Activated T-cell treated with anti-CD3 and anti-CD28 coated beads for 1 hour (primary cell): ENCODE results near the gene PIN1.
"Not testable (repeated sequence)": the region's sequence is repeated elsewhere in the genome, so short reads cannot be mapped to it uniquely, and the experiment has no call there.

Source experiments
- DNase-seq: peaks from one replicate; pipeline ENCODE4 v3.0.0-alpha.2; 2020; ENCODE audit warnings: low read depth

PIN1 gene

GRCh38 chr19:9834726-9835506 lies at the start of gene PIN1:
TSS of gene PIN1 (plus strand) at chr19:9835318. CDS start at chr19:9835345, 27 bp downstream.
- peak; percentile 99 for DNase-seq

DNA sequence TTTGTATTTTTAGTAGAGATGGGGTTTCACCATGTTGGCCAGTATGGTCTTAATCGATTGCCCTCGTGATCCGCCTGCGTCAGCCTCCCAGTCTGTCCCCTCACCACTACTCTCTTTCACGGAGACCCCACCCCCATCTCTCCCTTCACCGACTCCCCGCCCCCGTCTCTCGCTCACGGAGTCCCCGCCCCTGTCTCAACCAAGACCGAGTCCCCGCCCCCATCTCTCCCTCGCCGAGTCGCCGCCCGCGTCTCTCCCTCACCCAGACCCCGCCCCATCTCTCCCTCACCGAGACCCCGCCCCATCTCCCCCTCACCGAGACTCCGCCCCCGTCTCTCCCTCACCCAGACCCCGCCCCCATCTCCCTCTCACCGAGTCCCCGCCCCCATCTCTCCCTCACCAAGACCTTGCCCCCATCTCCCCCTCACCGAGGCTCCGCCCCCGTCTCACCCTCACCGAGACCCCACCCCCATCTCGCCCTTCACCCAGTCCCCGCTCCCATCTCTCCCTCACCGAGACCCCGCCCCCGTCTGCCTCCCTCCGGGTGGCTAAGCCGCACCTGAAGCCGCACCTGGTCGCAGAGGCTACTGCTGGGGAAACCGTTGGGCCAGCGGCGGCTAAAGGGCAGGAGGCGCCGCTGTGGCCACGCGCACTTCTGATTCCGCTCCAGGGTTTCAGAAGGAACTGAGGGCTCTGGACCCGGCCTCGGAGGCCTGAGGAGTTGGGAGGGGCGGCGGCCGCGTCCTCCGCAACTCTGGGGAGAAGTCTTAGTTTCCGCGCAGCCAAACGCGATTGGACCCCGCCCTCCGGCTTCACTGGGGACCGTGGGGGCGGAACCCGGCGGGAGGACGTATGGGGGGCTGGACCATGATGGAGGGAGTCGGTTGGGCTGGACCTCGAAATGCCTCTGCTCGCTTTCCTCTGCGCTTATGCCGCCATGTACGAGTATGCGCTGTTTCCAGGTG lies 49.5 kb upstream of the PIN1 start:
- peak; percentile 99 for DNase-seq

DNA sequence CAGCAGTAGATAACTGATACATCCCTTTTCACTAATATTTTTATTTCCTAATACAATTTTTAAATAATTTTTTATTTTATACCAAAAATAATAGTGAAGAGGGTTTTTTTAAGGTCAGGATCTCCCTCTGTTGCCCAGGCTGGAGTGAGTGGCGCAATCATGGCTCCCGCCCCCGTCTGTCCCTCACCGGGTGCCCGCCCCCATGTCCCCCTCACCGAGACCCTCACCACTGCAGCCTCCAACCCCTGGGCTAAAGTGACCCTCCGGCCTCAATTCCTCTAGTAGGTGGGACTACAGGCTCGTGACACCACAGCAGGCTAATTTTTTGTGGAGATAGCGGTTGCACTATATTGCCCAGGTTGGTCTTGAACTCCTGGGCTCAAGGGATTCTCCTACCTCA lies 48.8 kb upstream of the PIN1 start:
- no peak for DNase-seq

DNA sequence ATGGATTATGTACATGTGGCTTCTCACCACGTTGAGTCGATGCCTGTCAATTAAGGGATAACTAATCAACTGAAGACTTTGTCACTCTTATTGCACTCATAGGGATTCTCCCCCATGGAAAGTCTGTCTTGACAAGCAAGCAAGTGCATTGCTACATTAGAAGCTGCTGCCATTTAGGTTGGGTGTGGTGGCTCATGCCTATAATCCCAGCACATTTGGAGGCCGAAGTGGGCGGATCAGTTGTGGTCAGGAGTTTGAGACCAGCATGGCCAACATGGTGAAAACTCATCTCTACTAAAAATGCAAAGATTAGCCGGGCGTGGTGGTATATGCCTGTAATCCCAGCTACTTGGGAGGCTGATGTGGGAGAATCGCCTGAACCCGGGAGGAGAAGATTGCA lies 48.3 kb upstream of the PIN1 start:
- no peak for DNase-seq

DNA sequence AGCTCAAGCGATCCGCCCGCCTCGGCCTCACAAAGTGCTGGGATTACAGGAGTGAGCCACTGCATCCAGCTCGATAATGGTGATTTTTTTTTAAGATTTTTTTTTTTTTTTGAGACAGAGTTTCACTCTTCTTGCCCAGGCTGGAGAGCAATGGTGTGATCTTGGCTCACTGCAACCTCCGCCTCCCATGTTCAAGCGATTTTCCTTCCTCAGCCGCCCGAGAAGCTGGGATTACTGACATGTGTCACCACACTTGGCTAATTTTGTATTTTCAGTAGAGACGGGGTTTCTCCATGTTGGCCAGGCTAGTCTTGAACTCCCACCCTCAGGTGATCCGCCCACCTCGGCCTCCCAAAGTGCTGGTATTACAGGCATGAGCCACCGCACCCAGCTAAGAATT lies 46.5 kb upstream of the PIN1 start:
- DNase-seq, result not testable (repeated sequence)

DNA sequence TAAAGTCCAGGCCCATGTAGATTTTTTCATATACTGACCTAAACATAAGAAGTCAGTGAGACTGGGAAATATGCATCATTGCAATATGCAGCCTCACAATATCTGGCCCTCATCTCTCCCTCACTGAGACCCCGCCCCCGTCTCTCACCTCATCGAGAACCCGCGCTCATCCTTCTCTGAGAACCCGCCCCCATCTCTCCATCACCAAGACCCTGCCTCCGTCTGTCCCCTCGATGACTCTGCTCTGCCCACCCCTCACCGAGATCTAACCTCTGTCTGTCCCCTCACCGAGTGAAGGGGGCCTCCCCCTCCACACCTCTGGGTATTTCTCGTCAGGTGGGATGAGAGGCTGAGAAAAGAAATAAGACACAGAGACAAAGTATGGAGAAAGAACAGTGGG lies 46.1 kb upstream of the PIN1 start:
- DNase-seq, result no peak

- DNase-seq, result not testable (repeated sequence)
These were observed 45.5 kb upstream of the PIN1 start for GRCh38 chr19:9789579-9789978.

DNA sequence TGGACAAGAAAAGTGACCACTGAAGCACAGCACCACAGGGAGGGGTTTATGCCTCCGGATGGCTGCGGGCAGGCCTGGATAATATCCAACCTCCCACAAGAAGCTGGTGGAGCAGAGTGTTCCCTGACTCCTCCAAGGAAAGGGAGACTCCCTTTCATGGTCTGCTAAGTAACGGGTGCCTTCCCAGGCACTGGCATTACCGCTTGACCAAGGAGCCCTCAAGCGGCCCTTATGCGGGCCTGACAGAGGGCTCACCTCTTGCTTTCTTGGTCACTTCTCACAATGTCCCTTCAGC lies 44.1 kb upstream of the PIN1 start:
- DNase-seq, result not testable (repeated sequence)

DNA sequence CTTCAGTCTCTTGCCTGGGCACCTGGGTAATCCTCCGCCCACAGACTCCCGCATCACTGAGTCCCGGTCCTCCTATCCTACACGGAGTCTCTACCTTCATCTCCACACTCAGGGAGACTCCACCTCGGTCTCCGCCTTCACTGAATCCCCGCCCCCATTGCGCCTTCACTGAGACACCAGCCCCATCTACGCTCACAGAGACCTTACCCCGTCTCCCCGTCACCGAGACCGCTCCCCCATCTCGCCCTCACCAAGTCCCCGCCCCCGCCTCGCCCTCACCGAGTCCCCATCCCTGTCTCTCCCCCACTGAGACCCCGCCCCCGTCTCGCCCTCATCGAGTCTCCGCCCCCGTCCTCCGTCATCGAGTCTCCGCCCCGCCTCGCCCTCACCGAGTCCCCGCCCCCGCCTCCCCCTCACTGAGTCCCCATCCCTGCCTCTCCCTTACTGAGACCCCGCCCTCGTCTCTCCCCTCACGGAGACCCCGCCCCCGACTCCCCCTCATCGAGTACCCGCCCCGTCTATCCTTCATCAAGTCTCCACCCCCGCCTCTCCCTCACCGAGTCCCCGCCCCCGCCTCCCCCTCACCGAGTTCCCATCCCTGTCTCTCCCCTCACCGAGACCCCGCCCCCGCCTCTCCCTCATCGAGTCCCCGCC lies 43.4 kb upstream of the PIN1 start:
- DNase-seq, result peak; percentile 96

- peak; percentile 95 for DNase-seq
These were observed 42.7 kb upstream of the PIN1 start for GRCh38 chr19:9792206-9793070.

- DNase-seq, result peak; percentile 49
These were observed 42.0 kb upstream of the PIN1 start for GRCh38 chr19:9793071-9793591.

- peak; percentile 70 for DNase-seq
These were observed 38.9 kb upstream of the PIN1 start for GRCh38 chr19:9796113-9796773.

GRCh38 chr19:9797871-9798270 lies 37.2 kb upstream of the PIN1 start:
- DNase-seq, result no peak

- no peak for DNase-seq
These were observed 36.0 kb upstream of the PIN1 start for GRCh38 chr19:9799162-9799561.

DNA sequence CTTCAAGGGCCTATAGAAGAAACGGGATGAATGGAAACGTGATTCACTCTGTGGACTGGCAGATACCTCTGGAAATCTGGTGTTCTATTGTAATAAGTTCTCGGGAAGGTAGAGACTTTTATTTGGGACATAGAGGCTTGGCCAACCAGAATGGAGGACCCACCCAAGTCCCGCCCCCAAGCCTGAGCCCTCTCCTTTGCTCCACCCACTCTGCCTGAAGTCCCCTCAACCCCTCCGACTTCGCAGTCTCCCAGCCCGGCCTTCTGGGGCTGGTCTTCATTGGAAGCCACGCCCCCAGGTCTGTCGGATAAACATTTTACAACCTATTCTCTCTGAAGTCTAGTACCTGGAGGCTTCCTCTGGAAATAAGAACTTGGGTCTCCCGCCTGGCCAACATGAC lies 33.1 kb upstream of the PIN1 start:
- no peak for DNase-seq

- no peak for DNase-seq
These were observed 28.3 kb upstream of the PIN1 start for GRCh38 chr19:9806803-9807202.

DNA sequence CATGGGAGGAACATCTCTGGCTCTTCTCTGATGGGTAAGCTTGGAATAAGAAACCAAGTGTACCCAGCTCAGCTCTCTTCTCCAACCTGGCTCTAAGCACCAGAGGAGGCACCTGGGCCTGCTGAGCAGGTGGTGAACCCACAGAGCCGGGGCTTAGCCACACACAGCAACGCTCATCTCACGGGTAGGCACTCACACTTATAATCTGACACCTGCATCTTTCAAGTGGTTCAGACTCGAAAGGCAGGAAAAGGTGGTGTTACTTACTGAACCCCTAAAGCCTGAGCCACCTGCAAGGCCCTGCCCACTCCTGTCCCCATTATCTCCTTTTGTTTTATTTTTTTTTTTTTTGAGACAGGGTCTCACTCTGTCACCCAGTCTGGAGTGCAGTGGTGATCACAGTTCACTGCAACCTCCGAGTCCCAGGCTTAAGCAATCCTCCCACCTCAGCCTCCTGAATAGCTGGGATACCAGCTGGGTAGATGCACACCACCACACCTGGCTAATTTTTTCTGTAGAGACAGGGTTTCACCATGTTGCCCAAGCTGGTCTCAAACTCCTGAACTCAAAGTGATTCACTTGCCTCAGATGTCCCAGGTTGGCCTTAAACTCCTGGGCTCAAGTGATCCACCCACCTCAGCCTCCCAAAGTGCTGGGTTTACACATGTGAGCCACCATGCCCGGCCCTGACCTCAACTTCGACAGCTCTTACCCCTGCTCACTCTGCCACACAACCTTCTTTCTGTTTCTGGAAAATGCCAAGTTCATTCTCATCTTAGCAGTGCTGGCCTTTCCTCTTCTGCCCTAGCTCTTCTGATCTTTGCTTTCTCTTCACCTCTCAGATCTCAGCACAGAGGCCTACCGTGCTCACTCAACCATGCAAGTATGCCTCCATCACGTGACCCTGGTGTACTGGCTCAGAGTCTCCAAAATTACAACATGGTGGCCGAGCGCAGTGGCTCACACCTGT lies 26.0 kb upstream of the PIN1 start:
- DNase-seq, result no peak

DNA sequence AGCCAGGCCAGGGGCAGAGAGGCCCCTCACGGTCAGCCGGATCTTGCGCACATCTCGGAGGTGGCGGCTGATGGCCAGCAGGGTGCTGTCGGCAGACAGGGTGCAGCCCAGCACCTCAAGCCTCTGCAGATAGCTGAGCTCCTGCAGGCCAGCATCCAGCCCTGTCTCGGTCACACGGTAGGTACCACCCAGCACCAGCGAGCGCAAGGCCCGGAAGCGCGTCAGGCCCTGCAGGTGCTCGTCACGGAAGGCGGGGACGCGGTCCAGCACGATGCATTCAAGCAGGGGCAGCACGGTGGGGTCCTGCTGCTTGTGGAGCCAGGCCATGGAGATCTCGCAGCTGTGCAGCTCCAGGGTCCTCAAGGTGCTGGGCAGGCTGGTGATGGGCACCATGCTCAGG lies 24.0 kb upstream of the PIN1 start:
- no peak for DNase-seq

- no peak for DNase-seq
These were observed 16.9 kb upstream of the PIN1 start for GRCh38 chr19:9818175-9818733.
